HG03066 (cell line): Measurements from ENCODE around the gene BBS2.

Experiments
- ATAC-seq: cut with Tn5 transposase; IDR thresholded peaks from one replicate; pipeline ENCODE4 v1.9.1; 2021; ENCODE audit warnings: low read depth; ENCODE audit not compliant: unreplicated experiment

Gene BBS2

GRCh38 chr16:56478281-56479049 lies 41.4 kb downstream of the BBS2 start:
- no peak for ATAC-seq

- no peak for ATAC-seq
These were observed 42.5 kb downstream of the BBS2 start for GRCh38 chr16:56477096-56477878.

- no peak for ATAC-seq
These were observed 44.6 kb downstream of the BBS2 start for GRCh38 chr16:56475201-56475600.

GRCh38 chr16:56470666-56471065 lies 49.2 kb downstream of the BBS2 start:
- ATAC-seq: no peak

- no peak for ATAC-seq
These were observed 49.6 kb downstream of the BBS2 start for GRCh38 chr16:56470232-56470631.

- no peak for ATAC-seq
These were observed 50.1 kb downstream of the BBS2 start for GRCh38 chr16:56469748-56470147.

GRCh38 chr16:56468800-56469199 lies 51.0 kb downstream of the BBS2 start:
- ATAC-seq: no peak

GRCh38 chr16:56466344-56466743 lies 53.5 kb downstream of the BBS2 start:
- ATAC-seq: no peak

- no peak for ATAC-seq
These were observed 56.7 kb downstream of the BBS2 start for GRCh38 chr16:56463153-56463552.

GRCh38 chr16:56462064-56462796 lies 57.6 kb downstream of the BBS2 start:
- ATAC-seq: no peak

- ATAC-seq: no peak
These were observed 59.7 kb downstream of the BBS2 start for GRCh38 chr16:56460101-56460500.

- ATAC-seq: no peak
These were observed 61.8 kb downstream of the BBS2 start for GRCh38 chr16:56457927-56458470.

- ATAC-seq: peak; percentile 37
These were observed 67.8 kb downstream of the BBS2 start for GRCh38 chr16:56451753-56452689.

GRCh38 chr16:56450986-56451752 lies 68.7 kb downstream of the BBS2 start, which contains the start of the genes NUDT21 and OGFOD1:
Gene NUDT21, minus strand, starts transcription at chr16:56451332. Its CDS starts 130 bp downstream, at chr16:56451202.
Gene OGFOD1, plus strand, starts transcription at chr16:56451554. Its CDS starts 59 bp downstream, at chr16:56451613.
- ATAC-seq: peak; percentile 97

- ATAC-seq: peak; percentile 37
These were observed 69.4 kb downstream of the BBS2 start for GRCh38 chr16:56450275-56450985.

- no peak for ATAC-seq
These were observed 71.8 kb downstream of the BBS2 start for GRCh38 chr16:56448005-56448404.

- ATAC-seq: no peak
These were observed 72.5 kb downstream of the BBS2 start for GRCh38 chr16:56447286-56447685.

GRCh38 chr16:56438038-56438437 lies 81.8 kb downstream of the BBS2 start:
- no peak for ATAC-seq
